NCI-H82 treated with DMSO at 0.1 percent for 48 hours (cell line): ENCODE results near the gene OTOS.

Source experiments
- DNase-seq: peaks from one replicate; lab custom pipeline; 2025; ENCODE audit not compliant: unreplicated experiment; lab: John Stamatoyannopoulos, UW

Gene OTOS

DNA sequence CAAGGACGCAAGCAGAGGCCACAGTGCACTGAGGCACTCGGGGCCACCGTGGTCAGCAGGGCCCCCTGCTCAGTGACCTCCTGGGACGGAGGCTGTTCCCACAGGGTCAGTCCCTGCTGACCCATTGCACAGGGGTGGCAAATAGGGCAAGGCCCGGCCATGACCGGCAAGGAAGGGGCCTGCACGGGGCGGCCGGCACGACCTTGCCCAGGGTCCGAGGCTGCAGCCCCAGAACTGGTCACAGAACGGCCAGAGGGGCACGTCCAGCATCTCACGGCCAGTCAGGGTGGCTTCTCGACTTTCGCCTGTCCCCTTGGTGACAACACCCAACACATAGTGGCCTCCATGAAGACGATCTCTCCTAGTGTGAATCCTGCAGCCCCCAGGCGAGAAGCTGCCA lies 27.6 kb upstream of the OTOS start:
- no peak for DNase-seq

- DNase-seq: no peak
Measured at GRCh38 chr2:240167588-240167880, 27.1 kb upstream of the OTOS start.

- no peak for DNase-seq
Measured at GRCh38 chr2:240166761-240167587, 26.5 kb upstream of the OTOS start.

- no peak for DNase-seq
Measured at GRCh38 chr2:240166191-240166590, 25.7 kb upstream of the OTOS start.

DNA sequence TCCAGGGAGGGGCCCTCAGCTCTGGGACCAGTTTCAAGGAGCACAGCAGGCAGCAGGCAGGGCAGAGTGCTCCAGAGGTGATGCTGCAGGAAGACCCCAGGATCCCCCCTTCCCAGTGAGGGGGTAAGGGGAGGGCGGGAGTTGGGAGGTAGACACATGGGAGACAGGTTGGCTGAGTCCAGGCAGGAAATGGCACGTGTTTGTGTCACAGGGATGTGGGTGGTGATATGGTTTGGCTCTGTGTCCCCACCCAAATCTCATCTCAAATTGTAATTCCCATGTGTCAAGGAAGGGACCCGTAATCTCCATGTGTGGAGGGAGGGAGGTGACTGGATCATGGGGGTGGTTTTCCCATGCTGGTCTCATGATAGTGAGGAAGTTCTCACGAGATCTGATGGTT lies 25.2 kb upstream of the OTOS start:
- DNase-seq: no peak

GRCh38 chr2:240165034-240165433 lies 24.6 kb upstream of the OTOS start:
- no peak for DNase-seq

GRCh38 chr2:240164586-240164985 lies 24.1 kb upstream of the OTOS start:
- no peak for DNase-seq

DNA sequence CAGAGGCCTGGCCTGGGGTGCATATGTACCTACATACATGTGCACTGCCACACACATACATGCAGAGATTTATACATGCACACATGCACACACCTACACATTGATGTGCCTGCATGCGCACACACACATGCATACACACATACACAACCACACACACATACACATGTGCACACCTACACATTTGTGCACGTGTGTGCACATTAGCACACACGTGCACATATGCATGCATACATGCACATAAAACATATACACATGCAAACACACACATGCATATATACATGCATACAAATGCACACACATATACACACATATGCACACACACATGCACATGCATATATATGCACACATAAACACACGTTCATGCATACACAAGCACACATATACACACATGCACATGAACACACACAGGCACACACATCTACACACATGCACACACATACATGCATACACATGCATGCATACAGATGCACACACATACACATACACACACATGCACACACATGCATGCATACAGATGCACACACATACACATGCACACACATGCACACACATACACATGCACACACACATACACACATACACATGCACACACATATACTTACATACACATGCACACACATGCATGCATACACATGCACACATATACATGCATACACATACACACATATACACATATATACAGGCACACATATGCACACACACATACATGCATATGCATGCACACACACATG lies 23.6 kb upstream of the OTOS start:
- DNase-seq: no peak

DNA sequence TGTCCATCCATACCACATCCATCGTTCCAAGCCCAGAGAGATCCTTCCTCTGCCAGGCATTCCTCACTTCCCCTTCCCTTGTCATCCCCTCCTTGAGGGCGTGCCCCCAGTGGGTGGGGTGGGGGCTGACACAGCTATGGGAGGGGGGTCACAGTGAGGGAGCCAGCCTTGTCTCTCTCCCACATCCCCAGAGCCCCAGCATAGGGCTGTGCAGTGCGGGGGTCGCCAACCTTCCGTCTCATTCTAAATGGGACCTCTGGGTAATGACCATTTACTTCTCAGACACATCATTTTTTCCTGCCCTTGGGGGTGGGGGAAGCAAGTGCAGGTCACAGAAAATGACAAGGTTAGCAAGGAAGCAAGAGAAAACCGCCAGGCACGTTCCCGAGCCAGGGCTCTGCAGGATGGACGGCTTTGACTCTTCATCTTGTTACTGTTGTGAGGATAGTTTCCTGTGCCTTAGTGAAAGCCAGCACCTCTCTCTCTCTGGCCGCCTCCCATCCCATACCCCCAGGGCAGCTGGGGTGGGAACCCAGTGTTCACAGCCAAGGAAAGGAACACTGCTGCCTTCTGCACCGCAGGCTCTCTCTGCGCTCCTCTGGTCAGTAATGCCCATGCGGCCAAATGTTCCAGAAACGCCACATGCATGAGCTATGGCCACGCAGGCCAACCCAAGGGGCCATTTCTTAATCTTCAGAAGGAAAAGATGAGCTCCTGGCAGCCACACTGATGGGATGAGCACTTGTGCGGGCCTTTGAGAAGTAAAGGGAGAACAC lies 22.7 kb upstream of the OTOS start:
- no peak for DNase-seq

- DNase-seq: no peak
Measured at GRCh38 chr2:240162531-240162930, 22.1 kb upstream of the OTOS start.

DNA sequence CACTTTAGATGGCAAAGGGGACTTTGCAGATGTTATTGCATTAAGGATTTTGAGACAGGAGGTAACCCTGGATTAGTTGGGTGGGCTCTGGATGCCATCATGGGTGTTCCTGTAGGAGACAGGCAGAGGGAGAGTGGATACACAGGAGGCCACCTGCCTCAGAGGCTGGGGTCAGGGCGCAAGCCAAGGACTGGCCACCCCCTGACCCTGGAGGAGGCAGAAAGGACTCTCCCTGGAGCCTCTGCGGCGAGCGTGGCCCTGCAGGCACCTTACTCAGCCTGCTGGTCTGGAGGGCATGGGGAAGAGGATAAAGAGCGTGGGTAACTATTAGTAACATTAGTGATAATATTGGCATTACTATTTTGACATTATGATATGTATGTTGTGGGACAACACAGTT lies 21.6 kb upstream of the OTOS start:
- DNase-seq: no peak

- DNase-seq: no peak
Measured at GRCh38 chr2:240161087-240161750, 20.8 kb upstream of the OTOS start.

- DNase-seq: no peak
Measured at GRCh38 chr2:240160291-240161086, 20.0 kb upstream of the OTOS start.

GRCh38 chr2:240159251-240159839 lies 18.9 kb upstream of the OTOS start:
- DNase-seq: no peak

GRCh38 chr2:240157147-240157470 lies 16.7 kb upstream of the OTOS start:
- DNase-seq: no peak

GRCh38 chr2:240156435-240157146 lies 16.1 kb upstream of the OTOS start:
- DNase-seq: no peak

GRCh38 chr2:240155745-240156390 lies 15.4 kb upstream of the OTOS start:
- DNase-seq: no peak

GRCh38 chr2:240155048-240155744 lies 14.7 kb upstream of the OTOS start:
- DNase-seq: no peak

DNA sequence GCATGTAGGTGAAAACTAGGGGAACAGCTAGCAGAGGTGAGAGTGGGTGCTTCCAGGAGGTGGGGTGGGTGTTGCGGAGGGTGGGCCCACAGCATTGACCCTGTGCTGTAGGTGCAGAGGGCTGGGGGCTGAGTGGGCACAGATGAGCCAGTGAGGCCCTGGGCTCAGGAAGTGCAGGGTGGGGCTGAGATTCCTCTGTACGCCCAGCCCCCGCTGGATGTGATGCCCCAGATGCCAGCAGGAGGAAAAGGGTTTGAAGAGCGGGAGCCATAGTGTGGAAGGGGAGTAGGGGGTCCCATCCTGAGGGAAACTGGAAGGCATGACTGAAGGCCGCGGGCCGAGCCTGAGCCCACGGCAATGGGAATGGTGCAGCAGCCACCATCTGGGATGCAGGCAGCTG lies 14.1 kb upstream of the OTOS start:
- no peak for DNase-seq
